ENCODE measurements around the gene FRYL.

DNA sequence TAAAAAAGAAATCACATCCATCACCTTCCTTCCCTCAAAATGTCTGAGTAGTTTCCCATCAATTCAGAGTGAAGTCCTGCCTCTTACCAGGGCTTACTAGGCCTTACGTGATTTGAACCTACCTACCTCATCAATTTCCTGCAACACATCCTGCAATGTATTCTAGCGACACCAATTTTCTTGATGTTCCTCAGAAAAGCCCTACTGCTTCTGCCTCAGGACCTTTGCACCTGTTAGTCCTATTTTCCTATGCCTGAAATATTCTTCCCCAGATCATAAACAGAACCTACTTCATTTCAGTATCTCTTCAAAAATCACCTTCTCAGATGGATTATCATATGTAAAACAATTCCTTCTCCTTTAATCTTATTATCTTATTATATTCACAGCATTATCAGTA lies 237.2 kb downstream of the FRYL start:
- TF ChIP-seq, protein P1, sequence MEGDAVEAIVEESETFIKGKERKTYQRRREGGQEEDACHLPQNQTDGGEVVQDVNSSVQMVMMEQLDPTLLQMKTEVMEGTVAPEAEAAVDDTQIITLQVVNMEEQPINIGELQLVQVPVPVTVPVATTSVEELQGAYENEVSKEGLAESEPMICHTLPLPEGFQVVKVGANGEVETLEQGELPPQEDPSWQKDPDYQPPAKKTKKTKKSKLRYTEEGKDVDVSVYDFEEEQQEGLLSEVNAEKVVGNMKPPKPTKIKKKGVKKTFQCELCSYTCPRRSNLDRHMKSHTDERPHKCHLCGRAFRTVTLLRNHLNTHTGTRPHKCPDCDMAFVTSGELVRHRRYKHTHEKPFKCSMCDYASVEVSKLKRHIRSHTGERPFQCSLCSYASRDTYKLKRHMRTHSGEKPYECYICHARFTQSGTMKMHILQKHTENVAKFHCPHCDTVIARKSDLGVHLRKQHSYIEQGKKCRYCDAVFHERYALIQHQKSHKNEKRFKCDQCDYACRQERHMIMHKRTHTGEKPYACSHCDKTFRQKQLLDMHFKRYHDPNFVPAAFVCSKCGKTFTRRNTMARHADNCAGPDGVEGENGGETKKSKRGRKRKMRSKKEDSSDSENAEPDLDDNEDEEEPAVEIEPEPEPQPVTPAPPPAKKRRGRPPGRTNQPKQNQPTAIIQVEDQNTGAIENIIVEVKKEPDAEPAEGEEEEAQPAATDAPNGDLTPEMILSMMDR (IDR thresholded peaks at IDR 0.05; ENCODE audit: insufficient read depth, low read length, poor library complexity, severe bottlenecking): no peak
- no peak for TF ChIP-seq EZH2phosphoT487 (conservative IDR thresholded peaks at IDR 0.05; ENCODE audit: low read length)

Measured in SU-DHL-6 (cell line).